Endothelial cell of umbilical vein (primary cell): ENCODE measurements around the gene BCL3. TPM values are rescaled to one million over a fixed set of nuclear protein-coding genes. Genes with fewer than 3 reads are reported as not detected.
A peak's percentile ranks its signal among the peaks of the same experiment; 100 is the strongest.

Experiments
- BruUV-seq: library from RNA; stranded (reverse); fragments of 400-500 nt; replicated peaks from 2 replicates; lab custom pipeline; 2021; lab: Mats Ljungman, UMichigan
- CTCF ChIA-PET: fragments of 300-600, 350-600 bp; sonication (Branson Sonifier 250); formaldehyde crosslinking; loops from one replicate; lab custom pipeline; 2021; ENCODE audit warnings: antibody characterized with exemption, inconsistent platforms; lab: Charles Lee
- POLR2A ChIA-PET: fragments of 300-600, 350-600 bp; sonication (Branson Sonifier 250); formaldehyde crosslinking; loops from one replicate; lab custom pipeline; 2021; ENCODE audit warnings: antibody characterized with exemption, inconsistent platforms; lab: Charles Lee
- DNase-seq: peaks from one replicate; pipeline ENCODE4 v3.0.0-alpha.2; 2011; ENCODE audit warnings: low read depth, low spot score
- FAIRE-seq: peaks from 2 replicates; lab custom pipeline; 2011; peaks lifted over from hg19 to GRCh38; lab: Jason Lieb, UNC
- H2AFZ ChIP-seq: 2 replicates; pipeline ENCODE4 v1.6.0; 2012; ENCODE audit warnings: low read depth, low read length, control low read depth, inconsistent platforms
- H3K27ac ChIP-seq: 2 replicates; pipeline ENCODE4 v1.5.1; 2011; ENCODE audit warnings: low read depth, mild to moderate bottlenecking, control low read depth, low read length, moderate library complexity; ENCODE audit not compliant: insufficient read depth
- H3K27me3 ChIP-seq, 2 experiments: 2 replicates each; pipeline versions ENCODE4 v1.6.0 to v1.6.1; 2011; ENCODE audit warnings: low read length in 2 of 2, mixed read lengths in 1 of 2; ENCODE audit not compliant: control insufficient read depth in 2 of 2, insufficient read depth in 2 of 2
- H3K36me3 ChIP-seq, 2 experiments: 2 replicates in 1 of 2; 3 replicates in 1 of 2; pipeline ENCODE4 v1.5.1; 2011; ENCODE audit warnings: low read length in 2 of 2, mild to moderate bottlenecking in 1 of 2, moderate library complexity in 1 of 2; ENCODE audit not compliant: control insufficient read depth in 2 of 2, insufficient read depth in 2 of 2; ENCODE audit errors: extremely low read depth in 1 of 2
- H3K4me1 ChIP-seq: 3 replicates; pipeline ENCODE4 v1.5.1; 2011; ENCODE audit warnings: mild to moderate bottlenecking, low read length; ENCODE audit not compliant: control insufficient read depth, insufficient read depth; ENCODE audit errors: extremely low read depth
- H3K4me2 ChIP-seq: 2 replicates; pipeline ENCODE4 v1.6.1; 2011; ENCODE audit warnings: low read length, control low read depth, mixed read lengths; ENCODE audit not compliant: insufficient read depth
- H3K4me3 ChIP-seq, 3 experiments: fragments of 200-600 bp in 1 of 3; sonication (generic), shearing (Covaris generic) in 1 of 3; replicated peaks in 1 of 3; 2 replicates each; pipeline ENCODE4 v1.5.1; 2011 to 2016; ENCODE audit warnings: control low read depth in 3 of 3, low read length in 3 of 3, mild to moderate bottlenecking in 2 of 3, inconsistent platforms in 1 of 3, low read depth in 1 of 3, moderate library complexity in 1 of 3; ENCODE audit not compliant: insufficient read depth in 1 of 3
- H3K79me2 ChIP-seq: 2 replicates; pipeline ENCODE4 v1.6.0; 2012; ENCODE audit warnings: low read length, inconsistent platforms; ENCODE audit not compliant: control insufficient read depth, insufficient read depth
- H3K9ac ChIP-seq: replicated peaks from 2 replicates; pipeline ENCODE3; 2011; ENCODE audit warnings: low read length, control low read depth; ENCODE audit not compliant: insufficient read depth; ENCODE audit errors: extremely low read depth
- H3K9me1 ChIP-seq: replicated peaks from 3 replicates; pipeline ENCODE4 v1.6.0; 2011; ENCODE audit warnings: mild to moderate bottlenecking, low read length; ENCODE audit not compliant: control insufficient read depth, insufficient read depth; ENCODE audit errors: extremely low read depth
- H3K9me3 ChIP-seq: replicated peaks from 2 replicates; pipeline ENCODE4 v1.5.1; 2012; ENCODE audit warnings: low read length, inconsistent platforms; ENCODE audit not compliant: control insufficient read depth, insufficient read depth
- H4K20me1 ChIP-seq: replicated peaks from 2 replicates; pipeline ENCODE3; 2011; ENCODE audit warnings: mild to moderate bottlenecking, low read length; ENCODE audit not compliant: control insufficient read depth, insufficient read depth; ENCODE audit errors: extremely low read depth
- JUN ChIP-seq: IDR thresholded peaks from 2 replicates; pipeline ENCODE4 v1.6.1; 2011; ENCODE audit warnings: borderline replicate concordance, low read depth; ENCODE audit not compliant: insufficient read length, insufficient read depth
- POLR2A ChIP-seq: IDR thresholded peaks from 2 replicates; pipeline ENCODE4 v1.6.1; 2012; ENCODE audit warnings: low read depth, mild to moderate bottlenecking, control low read depth, low read length
- POLR2AphosphoS5 ChIP-seq: IDR thresholded peaks from 2 replicates; pipeline ENCODE4 v1.6.1; 2012; ENCODE audit warnings: low read depth, mild to moderate bottlenecking, control low read depth, low read length, moderate library complexity; ENCODE audit not compliant: insufficient read depth
- dilution Hi-C: fragments of 300-500 bp; cut with MboI; formaldehyde crosslinking; loops from one replicate; pipeline ENCODE4 v1.15.0; 2019; ENCODE audit warnings: low sequenced_read_pairs; ENCODE audit not compliant: extremely low pct_ligation_motif_present
- intact Hi-C: fragments of 100-400 bp; cut with micrococcal nuclease; formaldehyde crosslinking; loops from one replicate; pipeline ENCODE4 v1.10.0; 2022
- microRNA-seq: library from miRNA; unstranded; fragments of <30 nt; microRNA quantifications from one replicate; pipeline ENCODE4 v1.2.0, GENCODE V29; 2021; ENCODE audit warnings: borderline number of aligned reads, borderline replicate concordance
- polyA plus RNA-seq, 4 experiments: library from polyadenylated mRNA; depleted of rRNA in 3 of 4; stranded (reverse) in 3 of 4; unstranded in 1 of 4; fragments of >200 nt; gene quantifications; 2 replicates each; pipeline versions ENCODE4 v1.2.1 to v1.2.3, GENCODE V29; 2011 to 2012; ENCODE audit warnings: missing spikeins in 1 of 4
- small RNA-seq: library from RNA; depleted of rRNA; stranded (forward); fragments of <200 nt; gene quantifications from one replicate; pipeline ENCODE3, GENCODE V24; 2012; ENCODE audit warnings: low replicate concordance, low read depth; ENCODE audit not compliant: insufficient read depth, insufficient read length
- total RNA-seq: library from RNA; stranded (reverse); gene quantifications from 2 replicates; pipeline ENCODE4 v1.2.3, GENCODE V29; 2021
- TF ChIP-seq, protein P1 (sequence below): IDR thresholded peaks from 2 replicates; pipeline ENCODE4 v1.6.1; 2011; ENCODE audit not compliant: insufficient read depth, insufficient read length

The BCL3 gene
- total and polyA plus RNA-seq, 2 donors (not counting 3 experiments of a cell fraction or from before 2014, with no cell fraction given) = 11.0 to 26.9 TPM

DNA sequence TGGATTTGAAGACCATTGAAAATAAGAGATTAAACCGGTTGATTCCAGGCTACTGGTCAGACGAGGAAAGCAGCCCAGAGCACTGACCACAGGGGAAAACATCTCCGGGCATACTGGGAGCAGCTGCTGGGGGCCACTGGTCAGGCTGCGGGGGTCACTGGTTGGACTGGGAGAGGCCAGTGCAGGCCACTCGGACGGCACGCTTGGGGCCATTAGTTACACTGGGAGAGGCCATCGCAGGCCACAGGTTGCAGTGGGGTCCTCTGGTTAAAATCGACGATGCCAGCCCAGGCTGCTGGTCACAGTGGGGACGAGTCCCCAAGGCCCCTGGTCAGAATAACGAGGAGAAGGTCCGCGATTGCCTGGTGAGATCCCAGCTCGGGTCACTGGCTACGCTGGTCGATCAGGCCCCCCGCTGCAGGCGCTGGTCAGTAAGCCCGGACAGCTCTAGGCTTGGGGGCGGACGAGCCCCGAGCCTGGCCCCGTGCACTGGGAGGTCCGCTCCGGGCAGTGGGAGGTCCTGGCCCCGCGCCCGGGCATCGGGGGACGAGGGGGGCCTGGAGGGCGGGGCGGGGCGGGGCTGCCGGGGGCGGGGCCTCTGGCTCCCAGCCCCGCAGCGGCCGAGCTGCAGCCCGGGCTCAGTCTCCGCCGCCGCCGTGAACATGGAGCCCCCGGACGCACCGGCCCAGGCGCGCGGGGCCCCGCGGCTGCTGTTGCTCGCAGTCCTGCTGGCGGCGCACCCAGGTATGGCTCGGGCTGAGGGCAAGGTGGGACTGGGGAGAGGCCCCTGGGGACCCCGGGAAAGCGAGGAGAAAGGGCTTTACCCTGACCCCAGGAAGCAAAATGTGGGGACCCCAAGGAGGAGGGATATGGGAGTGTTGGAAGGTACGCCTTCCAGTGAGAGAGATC, 60.2 kb downstream of the BCL3 start, which contains the start of gene BCAM:
Gene BCAM, plus strand, starts transcription at position 641 of the 909 bp plus-strand sequence. Its CDS starts 22 bp downstream, at position 663.
- Histone ChIP-seq H3K27ac (no peak within 1 kb of the TSS), H3K9me3 (no peaks in the 10 kb centered on the region), H3K27me3 (no peaks in the 10 kb centered on the region), H3K79me2 (no peaks in the 10 kb centered on the region), H3K4me1 (peaks cover 16% of the 10 kb centered on the region), H3K9me1 (no peaks in the 10 kb centered on the region), H3K4me3 (peak within 1 kb of the TSS; percentile 60 to 66 (median 64)), H3K36me3 (peaks cover 2% of the 10 kb centered on the region in 2 experiments), H3K4me2 (peak within 1 kb of the TSS; percentile 88), H3K9ac (peak within 1 kb of the TSS; percentile 77), H2AFZ (peak within 1 kb of the TSS; percentile 90), H4K20me1 (no peaks in the 10 kb centered on the region)
- ChIA-PET POLR2A (interaction anchor here (0.9 kb wide), 1 partner anchor 283 kb away, joined by 3 read pairs; no protein-coding TSS in a partner anchor), CTCF (interaction anchor here (1.0 to 4.2 kb wide), 14 partner anchors 10 to 238 kb away, joined by 3 to 57 read pairs (median 7); partner anchors contain the start of gene NECTIN2)
- TF ChIP-seq JUN (no peak), POLR2A (peak; percentile 68), POLR2AphosphoS5 (peak; percentile 75)
- TF ChIP-seq, protein P1, sequence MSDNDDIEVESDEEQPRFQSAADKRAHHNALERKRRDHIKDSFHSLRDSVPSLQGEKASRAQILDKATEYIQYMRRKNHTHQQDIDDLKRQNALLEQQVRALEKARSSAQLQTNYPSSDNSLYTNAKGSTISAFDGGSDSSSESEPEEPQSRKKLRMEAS = no peak
- peak; percentile 49 for DNase-seq
- dilution Hi-C loops = no loop called here
- peak; percentile 40 for FAIRE-seq
- BruUV-seq = no TSS peak
- intact Hi-C loops = loop anchor here (1.0 to 10.0 kb wide), 4 partner anchors 36 to 146 kb away; partner anchors contain the start of gene CLPTM1

Small RNAs within 50 kb of the gene (microRNA-seq; reads per million reads assigned to microRNA genes)
- not detected for gene MIR8085

Small RNAs within 50 kb of the gene (small RNA-seq; reads per million reads assigned to genes)
- gene RF00156 (not detected), gene RF00285 (not detected)

Other genes starting within 250 kb of the BCL3 start
- gene ZNF180, start 248.2 kb upstream of the BCL3 start, total RNA-seq = 8.6 and 8.9 TPM in 2 replicates
- gene ZNF180, start 248.2 kb upstream of the BCL3 start, polyA plus RNA-seq = 1.4 and 2.1 TPM in 2 replicates
- gene CEACAM20, start 219.0 kb upstream of the BCL3 start, total RNA-seq = not detected in 2 replicates
- 0.06 TPM in 2 replicates for gene CEACAM20, start 219.0 kb upstream of the BCL3 start, polyA plus RNA-seq
- gene IGSF23, start 135.1 kb upstream of the BCL3 start, total RNA-seq = 0.35 TPM in 1 of 2 replicates, not detected in the other
- gene IGSF23, start 135.1 kb upstream of the BCL3 start, polyA plus RNA-seq = 0.73 and 0.81 TPM in 2 replicates
- 133 and 199 TPM in 2 replicates for gene PVR, start 104.8 kb upstream of the BCL3 start, total RNA-seq
- 226 and 276 TPM in 2 replicates for gene PVR, start 104.8 kb upstream of the BCL3 start, polyA plus RNA-seq
- 9.9 and 13.0 TPM in 2 replicates for gene CEACAM19, start 77.2 kb upstream of the BCL3 start, total RNA-seq
- gene CEACAM19, start 77.2 kb upstream of the BCL3 start, polyA plus RNA-seq = 14.5 and 23.2 TPM in 2 replicates
- gene CEACAM16, start 49.6 kb upstream of the BCL3 start, total RNA-seq = not detected in 2 replicates
- gene CEACAM16, start 49.6 kb upstream of the BCL3 start, polyA plus RNA-seq = not detected in 2 replicates
- gene CBLC, start 29.2 kb downstream of the BCL3 start, total RNA-seq = not detected in 2 replicates
- 0.04 and 0.08 TPM in 2 replicates for gene CBLC, start 29.2 kb downstream of the BCL3 start, polyA plus RNA-seq
- 28.5 and 29.0 TPM in 2 replicates for gene BCAM, start 60.4 kb downstream of the BCL3 start, total RNA-seq
- gene BCAM, start 60.4 kb downstream of the BCL3 start, polyA plus RNA-seq = 23.9 and 32.5 TPM in 2 replicates
- gene NECTIN2, start 97.6 kb downstream of the BCL3 start, total RNA-seq = 205 and 211 TPM in 2 replicates
- 238 and 262 TPM in 2 replicates for gene NECTIN2, start 97.6 kb downstream of the BCL3 start, polyA plus RNA-seq
- 90.7 and 101 TPM in 2 replicates for gene TOMM40, start 142.5 kb downstream of the BCL3 start, total RNA-seq
- 70.2 and 71.8 TPM in 2 replicates for gene TOMM40, start 142.5 kb downstream of the BCL3 start, polyA plus RNA-seq
- gene APOE, start 157.1 kb downstream of the BCL3 start, total RNA-seq = 1.5 and 3.3 TPM in 2 replicates
- gene APOE, start 157.1 kb downstream of the BCL3 start, polyA plus RNA-seq = 6.2 and 6.9 TPM in 2 replicates
- 5.0 and 11.4 TPM in 2 replicates for gene APOC1, start 165.9 kb downstream of the BCL3 start, total RNA-seq
- gene APOC1, start 165.9 kb downstream of the BCL3 start, polyA plus RNA-seq = 15.0 and 18.5 TPM in 2 replicates
- gene APOC4, start 193.5 kb downstream of the BCL3 start, total RNA-seq = not detected in 2 replicates
- not detected in 2 replicates for gene APOC4, start 193.5 kb downstream of the BCL3 start, polyA plus RNA-seq
- gene APOC2, start 197.3 kb downstream of the BCL3 start, total RNA-seq = not detected in 2 replicates
- not detected in 2 replicates for gene APOC2, start 197.3 kb downstream of the BCL3 start, polyA plus RNA-seq
- gene CLPTM1, start 206.7 kb downstream of the BCL3 start, total RNA-seq = 108 and 115 TPM in 2 replicates
- gene CLPTM1, start 206.7 kb downstream of the BCL3 start, polyA plus RNA-seq = 176 and 200 TPM in 2 replicates